PC-3 (cell line): ENCODE measurements around the gene HDAC4. TPM values are rescaled to one million over a fixed set of nuclear protein-coding genes. Genes with fewer than 3 reads are reported as not detected.

ENCODE experiments used
- ATAC-seq: fragments of 200-7000 bp; cut with Tn5 transposase; 2 replicates; pipeline ENCODE4 v1.9.1; 2020; ENCODE audit warnings: mild to moderate bottlenecking, moderate library complexity
- BruUV-seq: library from RNA; stranded (reverse); fragments of 400-500 nt; replicated peaks from 2 replicates; lab custom pipeline; 2021; lab: Mats Ljungman, UMichigan
- CTCF ChIA-PET: fragments of 300-600 bp; sonication (Branson Sonifier 250); formaldehyde crosslinking; loops from one replicate; lab custom pipeline; 2022; ENCODE audit warnings: antibody characterized with exemption; lab: Charles Lee
- POLR2A ChIA-PET: fragments of 300-600 bp; sonication (Branson Sonifier 250); formaldehyde crosslinking; loops from one replicate; lab custom pipeline; 2022; ENCODE audit warnings: antibody characterized with exemption; ENCODE audit not compliant: unreplicated experiment; lab: Charles Lee
- DNase-seq: peaks from one replicate; pipeline ENCODE4 v3.0.0-alpha.2; 2015
- H2AFZ ChIP-seq: fragments of 300-600 bp; sonication (generic); 2 replicates; pipeline ENCODE4 v1.6.0; 2016; ENCODE audit warnings: antibody characterized with exemption, low read length
- H3F3A ChIP-seq: fragments of 300-600 bp; sonication (generic); one replicate; pipeline ENCODE4 v1.6.0; 2017; ENCODE audit warnings: antibody characterized with exemption, low read length, control low read depth, mild to moderate bottlenecking; ENCODE audit not compliant: unreplicated experiment
- H3K27ac ChIP-seq: fragments of 300-600 bp; sonication (generic); 2 replicates; pipeline ENCODE4 v1.5.1; 2016; ENCODE audit warnings: mild to moderate bottlenecking, low read length
- H3K27me3 ChIP-seq: fragments of 300-600 bp; sonication (generic); 2 replicates; pipeline ENCODE4 v1.6.1; 2016; ENCODE audit warnings: low read length, mixed read lengths
- H3K36me3 ChIP-seq: fragments of 300-600 bp; sonication (generic); 2 replicates; pipeline ENCODE4 v1.6.1; 2016; ENCODE audit warnings: low read depth, mixed run types, low read length, mixed read lengths
- H3K4me1 ChIP-seq: fragments of 300-600 bp; sonication (generic); 2 replicates; pipeline ENCODE4 v1.5.1; 2016; ENCODE audit warnings: low read length; ENCODE audit not compliant: insufficient read depth
- H3K4me2 ChIP-seq: fragments of 300-600 bp; sonication (generic); 2 replicates; pipeline ENCODE4 v1.6.0; 2016; ENCODE audit warnings: low read length
- H3K4me3 ChIP-seq: fragments of 300-600 bp; sonication (generic); 2 replicates; pipeline ENCODE4 v1.5.1; 2016; ENCODE audit warnings: mild to moderate bottlenecking, low read length, mixed read lengths
- H3K79me2 ChIP-seq: fragments of 300-600 bp; sonication (generic); 2 replicates; pipeline ENCODE4 v1.6.1; 2017; ENCODE audit warnings: low read length, mixed read lengths
- H3K9ac ChIP-seq: fragments of 300-600 bp; sonication (generic); 2 replicates; pipeline ENCODE4 v1.6.0; 2016; ENCODE audit warnings: mild to moderate bottlenecking, low read length
- H3K9me2 ChIP-seq: fragments of 300-600 bp; sonication (generic); replicated peaks from 2 replicates; pipeline ENCODE4 v1.6.1; 2016; ENCODE audit warnings: mixed run types, low read length, mixed read lengths
- H3K9me3 ChIP-seq: fragments of 300-600 bp; sonication (generic); 2 replicates; pipeline ENCODE4 v1.6.1; 2016; ENCODE audit warnings: low read length, mixed read lengths
- H4K20me1 ChIP-seq: fragments of 300-600 bp; sonication (generic); 2 replicates; pipeline ENCODE4 v1.6.1; 2016; ENCODE audit warnings: low read length, mixed read lengths
- CTCF ChIP-seq: fragments of 300-600 bp; sonication (generic); conservative IDR thresholded peaks from 2 replicates; pipeline ENCODE4 v1.5.1; 2017; ENCODE audit warnings: antibody characterized with exemption, low read depth, mild to moderate bottlenecking, low read length
- EZH2 ChIP-seq: fragments of 300-600 bp; sonication (generic); IDR thresholded peaks from one replicate; pipeline ENCODE4 v1.6.1; 2017; ENCODE audit warnings: antibody characterized with exemption, mild to moderate bottlenecking, low read length; ENCODE audit not compliant: unreplicated experiment
- EZH2phosphoT487 ChIP-seq: fragments of 300-600 bp; sonication (generic); IDR thresholded peaks from 2 replicates; pipeline ENCODE4 v1.6.1; 2018; ENCODE audit warnings: mild to moderate bottlenecking, antibody characterized with exemption, low read length, borderline replicate concordance
- intact Hi-C: fragments of 100-400 bp; cut with micrococcal nuclease; formaldehyde crosslinking; loops from 2 replicates; pipeline ENCODE4 v1.9.0; 2023
- total RNA-seq: library from RNA; depleted of rRNA; stranded (reverse); fragments of >200 nt; gene quantifications from 2 replicates; pipeline ENCODE4 v1.2.3, GENCODE V29; 2014

The HDAC4 gene
- total RNA-seq, 1 experiment from 2014 or later: 8.5 TPM

- Histone ChIP-seq H3K4me1 (peaks cover 4% of the 10 kb centered on the region; the same call in 1 of the 2 replicates), H2AFZ (no peak overlapping the region), H4K20me1 (no peaks in the 10 kb centered on the region), H3K9me3 (no peaks in the 10 kb centered on the region), H3K27me3 (no peaks in the 10 kb centered on the region), H3K4me3 (no peak overlapping the region), H3K36me3 (no peaks in the 10 kb centered on the region; the same call in 1 of the 2 replicates), H3K27ac (no peak overlapping the region), H3K79me2 (no peaks in the 10 kb centered on the region), H3K9ac (no peak overlapping the region), H3F3A (no peaks in the 10 kb centered on the region), H3K4me2 (no peak overlapping the region), H3K9me2 (no peaks in the 10 kb centered on the region)
- DNase-seq (no peak), ATAC-seq (no peak)
- ChIA-PET POLR2A (no interaction called here), CTCF (no interaction called here)
- BruUV-seq: no TSS peak
- intact Hi-C loops: no loop called here
- no peak for TF ChIP-seq EZH2
- no peak for TF ChIP-seq CTCF
- no peak for TF ChIP-seq EZH2phosphoT487
Measured at GRCh38 chr2:239137165-239137897, 263.5 kb downstream of the HDAC4 start.

DNA sequence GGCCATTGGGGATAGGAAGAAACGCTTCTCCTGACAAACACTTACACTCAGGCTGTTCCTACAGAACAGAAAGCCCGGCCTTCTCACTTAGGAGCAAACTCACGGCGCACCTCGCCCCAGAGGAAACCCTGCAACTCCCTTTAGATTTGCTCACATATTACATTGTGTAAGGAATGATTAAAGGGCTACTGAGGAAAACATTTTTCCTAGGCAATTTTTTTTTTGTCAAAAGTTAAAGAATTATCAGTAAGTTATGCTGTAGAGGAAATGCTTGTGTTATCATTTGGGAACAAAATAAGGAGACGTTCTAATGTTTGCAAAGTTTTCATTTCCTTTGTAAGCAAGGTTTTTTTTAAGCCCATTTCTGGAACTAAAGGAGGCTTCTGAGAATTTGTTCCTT, 264.1 kb downstream of the HDAC4 start:
- no peak overlapping the region for H2AFZ ChIP-seq
- ChIA-PET CTCF (no interaction called here), POLR2A (no interaction called here)
- TF ChIP-seq EZH2 (no peak), CTCF (no peak), EZH2phosphoT487 (no peak)
- H3K4me3 ChIP-seq: no peak overlapping the region
- no peaks in the 10 kb centered on the region for H4K20me1 ChIP-seq
- ATAC-seq: no peak
- no peaks in the 10 kb centered on the region for H3K27me3 ChIP-seq
- no peaks in the 10 kb centered on the region; the same call in 1 of the 2 replicates for H3K36me3 ChIP-seq
- DNase-seq: no peak
- BruUV-seq: no TSS peak
- no peaks in the 10 kb centered on the region for H3F3A ChIP-seq
- H3K4me1 ChIP-seq: peaks cover 4% of the 10 kb centered on the region; the same call in 1 of the 2 replicates
- H3K27ac ChIP-seq: no peak overlapping the region
- H3K79me2 ChIP-seq: no peaks in the 10 kb centered on the region
- intact Hi-C loops: no loop called here
- no peaks in the 10 kb centered on the region for H3K9me2 ChIP-seq
- H3K9me3 ChIP-seq: no peaks in the 10 kb centered on the region
- H3K9ac ChIP-seq: no peak overlapping the region
- H3K4me2 ChIP-seq: no peak overlapping the region

DNA sequence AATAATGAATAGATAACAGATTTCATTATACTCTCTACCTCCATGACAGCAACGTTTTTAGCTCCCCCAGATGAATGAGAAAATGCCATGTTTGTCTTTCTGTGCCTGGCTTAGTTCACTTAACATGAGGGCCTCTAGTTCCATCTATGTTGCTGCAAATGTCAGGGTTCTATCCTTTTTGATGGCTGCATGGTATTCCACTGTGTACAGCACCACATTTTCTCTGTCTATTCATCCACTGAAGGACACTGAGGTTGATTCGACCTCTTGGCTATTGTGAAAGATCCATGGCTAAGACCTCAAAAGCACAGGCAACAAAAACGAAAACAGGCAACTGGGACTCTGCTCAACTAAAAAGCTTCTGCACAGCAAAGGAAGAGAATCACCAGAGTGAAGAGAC, 264.6 kb downstream of the HDAC4 start:
- Histone ChIP-seq H3K79me2 (no peaks in the 10 kb centered on the region), H2AFZ (no peak overlapping the region), H4K20me1 (no peaks in the 10 kb centered on the region), H3K9me3 (no peaks in the 10 kb centered on the region), H3K27me3 (no peaks in the 10 kb centered on the region), H3K4me2 (no peak overlapping the region), H3F3A (no peaks in the 10 kb centered on the region), H3K9ac (no peak overlapping the region), H3K9me2 (no peaks in the 10 kb centered on the region), H3K27ac (no peak overlapping the region), H3K4me1 (peaks cover 4% of the 10 kb centered on the region; the same call in 1 of the 2 replicates), H3K36me3 (no peaks in the 10 kb centered on the region; the same call in 1 of the 2 replicates), H3K4me3 (no peak overlapping the region)
- CTCF ChIA-PET: no interaction called here
- ATAC-seq: no peak
- no peak for DNase-seq
- TF ChIP-seq CTCF (no peak), EZH2phosphoT487 (no peak), EZH2 (no peak)
- intact Hi-C loops: no loop called here
- POLR2A ChIA-PET: no interaction called here
- BruUV-seq: no TSS peak
